HG02973 (cell line): Measurements from ENCODE around the gene NCKAP5.

Source experiments
- ATAC-seq: cut with Tn5 transposase; IDR thresholded peaks from one replicate; pipeline ENCODE4 v1.9.1; 2021; ENCODE audit warnings: moderate library complexity; ENCODE audit not compliant: unreplicated experiment

The NCKAP5 gene

GRCh38 chr2:133303150-133303549 lies 265.1 kb downstream of the NCKAP5 start:
- no peak for ATAC-seq

- no peak for ATAC-seq
These were observed 271.9 kb downstream of the NCKAP5 start for GRCh38 chr2:133296401-133296800.

- ATAC-seq, result no peak
These were observed 274.5 kb downstream of the NCKAP5 start for GRCh38 chr2:133293544-133294353.

- ATAC-seq, result no peak
These were observed 276.0 kb downstream of the NCKAP5 start for GRCh38 chr2:133292259-133292658.

GRCh38 chr2:133287709-133288108 lies 280.6 kb downstream of the NCKAP5 start:
- no peak for ATAC-seq

- no peak for ATAC-seq
These were observed 281.8 kb downstream of the NCKAP5 start for GRCh38 chr2:133286326-133286922.

GRCh38 chr2:133273031-133273430 lies 295.2 kb downstream of the NCKAP5 start:
- ATAC-seq, result no peak

GRCh38 chr2:133271105-133271504 lies 297.2 kb downstream of the NCKAP5 start:
- ATAC-seq, result no peak

GRCh38 chr2:133270550-133270949 lies 297.7 kb downstream of the NCKAP5 start:
- no peak for ATAC-seq

- ATAC-seq, result no peak
These were observed 301.2 kb downstream of the NCKAP5 start for GRCh38 chr2:133266926-133267590.

GRCh38 chr2:133266041-133266925 lies 302.0 kb downstream of the NCKAP5 start:
- no peak for ATAC-seq

- no peak for ATAC-seq
These were observed 302.8 kb downstream of the NCKAP5 start for GRCh38 chr2:133265432-133265949.

GRCh38 chr2:133264989-133265401 lies 303.3 kb downstream of the NCKAP5 start:
- no peak for ATAC-seq

- no peak for ATAC-seq
These were observed 305.4 kb downstream of the NCKAP5 start for GRCh38 chr2:133262893-133263292.

- no peak for ATAC-seq
These were observed 312.9 kb downstream of the NCKAP5 start for GRCh38 chr2:133255360-133255759.

- ATAC-seq, result no peak
These were observed 314.5 kb downstream of the NCKAP5 start for GRCh38 chr2:133253793-133254192.

- ATAC-seq, result no peak
These were observed 315.4 kb downstream of the NCKAP5 start for GRCh38 chr2:133252780-133253355.

- no peak for ATAC-seq
These were observed 318.9 kb downstream of the NCKAP5 start for GRCh38 chr2:133249362-133249761.

- no peak for ATAC-seq
These were observed 320.0 kb downstream of the NCKAP5 start for GRCh38 chr2:133248264-133248663.

- ATAC-seq, result peak; percentile 86
These were observed 320.6 kb downstream of the NCKAP5 start for GRCh38 chr2:133247631-133248030.
